Adrenal gland (tissue), 5 donors: ENCODE data around the gene DIS3L.

Source experiments
- POLR2A ChIP-seq, 2 donors: fragments of 450-650 bp; IDR thresholded peaks; one replicate each; pipeline ENCODE4 v1.6.1; 2017; ENCODE audit warnings: antibody characterized with exemption in 2 of 2, mild to moderate bottlenecking in 2 of 2, moderate library complexity in 1 of 2
- TF ChIP-seq, protein P1 (sequence below), 6 experiments: fragments of 450-650 bp in 4 of 6; fragments of 200-600 bp in 2 of 6; sonication (generic) in 1 of 6; IDR thresholded peaks; 1 replicate in 5 of 6; 2 replicates in 1 of 6; pipeline versions ENCODE4 v1.5.1 to v1.8.0; 2016 to 2021; ENCODE audit warnings: antibody characterized with exemption in 6 of 6, mild to moderate bottlenecking in 2 of 6, moderate library complexity in 1 of 6
- donor health status: DM: no; HTN: no; CAD: no.

GRCh38 chr15:66310786-66311185 lies 17.4 kb downstream of the DIS3L start:
- TF ChIP-seq, protein P1, sequence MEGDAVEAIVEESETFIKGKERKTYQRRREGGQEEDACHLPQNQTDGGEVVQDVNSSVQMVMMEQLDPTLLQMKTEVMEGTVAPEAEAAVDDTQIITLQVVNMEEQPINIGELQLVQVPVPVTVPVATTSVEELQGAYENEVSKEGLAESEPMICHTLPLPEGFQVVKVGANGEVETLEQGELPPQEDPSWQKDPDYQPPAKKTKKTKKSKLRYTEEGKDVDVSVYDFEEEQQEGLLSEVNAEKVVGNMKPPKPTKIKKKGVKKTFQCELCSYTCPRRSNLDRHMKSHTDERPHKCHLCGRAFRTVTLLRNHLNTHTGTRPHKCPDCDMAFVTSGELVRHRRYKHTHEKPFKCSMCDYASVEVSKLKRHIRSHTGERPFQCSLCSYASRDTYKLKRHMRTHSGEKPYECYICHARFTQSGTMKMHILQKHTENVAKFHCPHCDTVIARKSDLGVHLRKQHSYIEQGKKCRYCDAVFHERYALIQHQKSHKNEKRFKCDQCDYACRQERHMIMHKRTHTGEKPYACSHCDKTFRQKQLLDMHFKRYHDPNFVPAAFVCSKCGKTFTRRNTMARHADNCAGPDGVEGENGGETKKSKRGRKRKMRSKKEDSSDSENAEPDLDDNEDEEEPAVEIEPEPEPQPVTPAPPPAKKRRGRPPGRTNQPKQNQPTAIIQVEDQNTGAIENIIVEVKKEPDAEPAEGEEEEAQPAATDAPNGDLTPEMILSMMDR (IDR thresholded peaks at IDR 0.05): no peak
- TF ChIP-seq POLR2A (IDR thresholded peaks at IDR 0.05): no peak
